ENCODE results near the gene GNL1. TPM values are rescaled to one million over a fixed set of nuclear protein-coding genes. Genes with fewer than 3 reads are reported as not detected.
A peak's percentile ranks its signal among the peaks of the same experiment; 100 is the strongest.
"Not testable (repeated sequence)": the region's sequence is repeated elsewhere in the genome, so short reads cannot be mapped to it uniquely, and the experiment has no call there.

The GNL1 gene, protein sequence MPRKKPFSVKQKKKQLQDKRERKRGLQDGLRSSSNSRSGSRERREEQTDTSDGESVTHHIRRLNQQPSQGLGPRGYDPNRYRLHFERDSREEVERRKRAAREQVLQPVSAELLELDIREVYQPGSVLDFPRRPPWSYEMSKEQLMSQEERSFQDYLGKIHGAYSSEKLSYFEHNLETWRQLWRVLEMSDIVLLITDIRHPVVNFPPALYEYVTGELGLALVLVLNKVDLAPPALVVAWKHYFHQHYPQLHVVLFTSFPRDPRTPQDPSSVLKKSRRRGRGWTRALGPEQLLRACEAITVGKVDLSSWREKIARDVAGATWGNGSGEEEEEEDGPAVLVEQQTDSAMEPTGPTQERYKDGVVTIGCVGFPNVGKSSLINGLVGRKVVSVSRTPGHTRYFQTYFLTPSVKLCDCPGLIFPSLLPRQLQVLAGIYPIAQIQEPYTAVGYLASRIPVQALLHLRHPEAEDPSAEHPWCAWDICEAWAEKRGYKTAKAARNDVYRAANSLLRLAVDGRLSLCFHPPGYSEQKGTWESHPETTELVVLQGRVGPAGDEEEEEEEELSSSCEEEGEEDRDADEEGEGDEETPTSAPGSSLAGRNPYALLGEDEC
- 35.4 and 41.1 TPM in 2 replicates for total RNA-seq (2012; rRNA removed)

DNA sequence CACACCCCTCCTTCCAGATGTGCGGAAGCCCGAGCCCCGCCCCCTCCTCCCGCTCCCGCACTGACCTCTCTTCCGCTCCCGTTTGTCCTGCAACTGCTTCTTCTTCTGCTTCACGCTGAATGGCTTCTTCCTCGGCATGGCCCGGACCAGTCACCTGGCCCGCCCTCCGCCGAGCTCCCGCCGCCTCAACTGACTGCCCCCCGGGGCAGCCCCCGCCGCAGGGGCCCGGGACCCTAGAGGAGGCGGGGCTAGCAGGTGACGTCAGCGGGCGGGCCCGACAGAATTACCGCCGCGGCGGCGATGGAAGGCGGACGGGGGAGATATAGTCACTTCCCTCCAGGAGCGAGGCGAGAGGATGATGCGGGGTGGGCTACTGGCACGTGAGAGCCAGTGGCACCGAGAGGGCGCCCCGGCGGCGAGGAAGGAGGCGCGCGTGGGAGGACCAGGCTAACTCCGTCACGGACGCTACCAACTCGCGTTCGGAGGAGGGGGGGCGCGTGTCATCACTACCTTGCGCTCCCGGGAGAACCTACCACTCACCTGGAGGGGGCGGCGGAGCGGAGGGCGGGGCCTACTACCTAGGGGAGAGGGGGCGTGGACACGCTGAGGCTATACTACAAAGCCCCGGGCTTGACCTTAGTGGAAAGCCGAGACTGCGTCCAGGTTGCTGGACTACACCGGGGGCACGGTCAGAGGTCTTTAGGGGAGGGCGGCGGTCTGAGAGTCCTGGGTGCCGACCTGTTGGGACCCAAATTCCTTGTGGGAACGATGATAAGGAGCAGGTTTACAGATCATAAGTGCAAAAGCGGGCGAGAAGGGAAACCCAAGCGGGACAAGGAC, at the start of gene GNL1:
Gene GNL1, minus strand, starts transcription at position 424 of the 840 bp plus-strand sequence. Its CDS starts 286 bp downstream, at position 138.
- Histone ChIP-seq H3K9me3 (replicated peaks; ENCODE audit: low read length) (no peaks in the 10 kb centered on the region), H3K27me3 (ENCODE audit: control insufficient read depth, insufficient read depth, low read length) (no peaks in the 10 kb centered on the region), H3K4me2 (ENCODE audit: low read length) (peak within 1 kb of the TSS; percentile 100), H3K36me3 (ENCODE audit: insufficient read depth, low read length) (peaks cover 30% of the 10 kb centered on the region), H3K4me3 (ENCODE audit: low read length) (peak within 1 kb of the TSS; percentile 95), H3K4me1 (ENCODE audit: control insufficient read depth, insufficient read depth, low read length) (peaks cover 17% of the 10 kb centered on the region), H3K9ac (ENCODE audit: low read depth, low read length) (peak within 1 kb of the TSS; percentile 93)

DNA sequence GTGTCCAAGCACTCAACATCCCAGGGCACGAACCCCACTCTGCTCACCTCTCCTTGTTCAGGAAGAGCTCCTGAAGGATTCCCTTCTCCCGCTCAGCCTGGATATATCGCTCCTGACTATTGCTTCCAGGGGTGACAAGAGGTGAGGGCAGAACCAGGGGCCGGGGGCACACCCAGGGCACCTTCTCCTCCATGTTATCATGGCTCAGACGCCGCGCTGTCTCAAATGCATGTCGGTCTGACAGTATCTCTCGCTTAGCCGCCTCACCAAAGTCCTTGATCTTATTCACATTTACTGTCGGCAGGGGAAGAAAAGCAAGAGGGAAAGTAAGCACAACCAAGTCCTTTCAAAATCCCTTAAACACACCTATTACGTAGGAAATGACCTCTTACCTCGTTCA, 47.7 kb upstream of the GNL1 start:
- Histone ChIP-seq H3K36me3 (ENCODE audit: insufficient read depth, low read length) (peaks cover 88% of the 10 kb centered on the region), H3K9me3 (replicated peaks; ENCODE audit: low read length) (no peaks in the 10 kb centered on the region), H3K4me2 (ENCODE audit: low read length) (no peak overlapping the region)

DNA sequence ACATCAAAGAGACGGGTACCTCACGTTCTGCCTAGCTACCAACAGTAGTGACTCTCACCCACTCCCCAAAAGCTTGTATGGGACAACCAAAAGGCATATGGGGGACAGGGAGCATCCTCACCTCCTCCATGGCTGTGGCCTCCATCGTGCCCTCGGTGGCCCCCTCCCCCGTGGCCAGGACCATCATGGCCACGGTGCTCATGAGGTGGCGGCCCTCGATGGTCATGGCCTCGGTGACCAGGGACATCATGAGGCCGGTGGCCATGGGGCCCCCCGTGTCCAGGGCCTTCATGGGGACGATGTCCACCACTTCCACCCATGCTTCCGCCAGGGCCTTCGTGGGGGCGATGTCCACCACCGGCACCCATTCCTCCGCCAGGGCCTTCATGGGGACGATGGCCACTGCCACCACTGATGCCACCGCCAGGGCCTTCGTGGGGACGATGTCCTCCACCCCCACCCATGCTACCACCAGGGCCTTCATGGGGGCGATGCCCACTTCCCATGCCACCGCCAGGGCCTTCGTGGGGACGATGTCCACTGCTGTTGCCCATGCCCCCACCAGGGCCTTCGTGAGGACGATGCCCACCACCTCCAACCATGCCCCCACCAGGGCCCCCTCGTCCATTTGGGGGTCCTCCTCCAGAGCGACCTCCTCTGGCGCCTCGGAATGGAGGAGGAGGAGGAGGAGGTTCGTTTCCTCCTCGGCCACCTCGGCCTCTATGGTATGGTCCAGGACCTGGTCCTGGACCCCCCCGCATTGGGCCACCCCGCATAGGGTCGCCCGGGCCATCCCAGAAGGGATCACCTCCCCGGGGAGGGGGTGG, 45.7 kb upstream of the GNL1 start:
- Histone ChIP-seq H3K4me2 (ENCODE audit: low read length) (no peak overlapping the region), H3K27me3 (ENCODE audit: control insufficient read depth, insufficient read depth, low read length) (no peaks in the 10 kb centered on the region), H3K4me1 (ENCODE audit: control insufficient read depth, insufficient read depth, low read length) (no peaks in the 10 kb centered on the region), H3K9ac (ENCODE audit: low read depth, low read length) (no peak overlapping the region), H3K9me3 (replicated peaks; ENCODE audit: low read length) (no peaks in the 10 kb centered on the region), H3K4me3 (ENCODE audit: low read length) (no peak overlapping the region), H3K36me3 (ENCODE audit: insufficient read depth, low read length) (peaks cover 72% of the 10 kb centered on the region)

More for the DNA sequence above, 47.7 kb upstream of the GNL1 start:
- no peak overlapping the region for H3K4me3 ChIP-seq (ENCODE audit: low read length)
- H3K27me3 ChIP-seq (ENCODE audit: control insufficient read depth, insufficient read depth, low read length) = no peaks in the 10 kb centered on the region
- no peak overlapping the region for H3K9ac ChIP-seq (ENCODE audit: low read depth, low read length)
- no peaks in the 10 kb centered on the region for H3K4me1 ChIP-seq (ENCODE audit: control insufficient read depth, insufficient read depth, low read length)

DNA sequence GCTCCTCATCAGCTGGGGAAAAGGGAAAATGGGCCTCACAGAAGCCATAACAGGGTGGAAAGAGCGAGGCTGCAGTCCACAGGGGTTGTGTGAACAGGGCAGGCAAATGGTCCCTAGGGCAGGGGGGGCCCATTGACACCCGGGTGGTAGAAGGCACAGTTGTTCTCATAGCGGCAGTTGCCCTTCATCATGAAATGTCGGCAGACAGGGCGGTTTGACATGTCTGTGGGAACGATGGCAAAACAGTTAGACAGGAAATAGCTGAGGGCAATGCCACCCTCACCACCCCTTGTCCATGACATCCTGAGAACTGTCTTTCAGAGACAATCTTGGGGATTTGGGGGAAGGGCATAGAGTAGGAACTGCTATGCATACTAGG, 45.1 kb upstream of the GNL1 start:
- Histone ChIP-seq H3K4me1 (ENCODE audit: control insufficient read depth, insufficient read depth, low read length) (no peaks in the 10 kb centered on the region), H3K4me2 (ENCODE audit: low read length) (no peak overlapping the region), H3K9ac (ENCODE audit: low read depth, low read length) (no peak overlapping the region), H3K36me3 (ENCODE audit: insufficient read depth, low read length) (peaks cover 66% of the 10 kb centered on the region), H3K9me3 (replicated peaks; ENCODE audit: low read length) (no peaks in the 10 kb centered on the region), H3K4me3 (ENCODE audit: low read length) (no peak overlapping the region), H3K27me3 (ENCODE audit: control insufficient read depth, insufficient read depth, low read length) (no peaks in the 10 kb centered on the region)

DNA sequence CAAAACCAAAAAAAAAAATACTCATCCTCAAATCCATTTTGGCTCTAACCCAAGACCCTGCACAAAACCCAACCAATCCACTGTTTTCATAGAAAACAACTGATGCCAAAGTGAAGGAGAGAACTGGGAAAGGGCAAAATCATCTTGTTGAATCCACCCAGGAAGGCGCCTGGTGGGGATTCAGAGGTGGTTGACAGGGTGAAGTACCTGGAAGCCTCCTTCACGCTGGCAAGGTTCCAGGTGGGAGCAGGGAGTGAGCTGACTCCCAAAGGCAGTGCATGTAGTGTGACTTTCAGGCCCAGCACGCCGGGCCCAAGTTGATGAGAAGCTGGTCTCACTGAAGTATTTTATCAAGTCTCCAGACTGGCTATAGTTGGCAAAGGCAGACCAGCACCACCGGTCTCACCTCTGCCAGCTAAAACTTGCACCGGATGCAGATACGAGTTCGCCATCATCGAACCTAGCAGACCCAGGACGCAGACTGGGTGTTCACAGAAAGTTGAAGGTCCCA, 44.2 kb upstream of the GNL1 start:
- H3K9ac ChIP-seq (ENCODE audit: low read depth, low read length) = no peak overlapping the region
- no peak overlapping the region for H3K4me2 ChIP-seq (ENCODE audit: low read length)
- no peak overlapping the region for H3K4me3 ChIP-seq (ENCODE audit: low read length)
- H3K27me3 ChIP-seq (ENCODE audit: control insufficient read depth, insufficient read depth, low read length) = no peaks in the 10 kb centered on the region
- H3K4me1 ChIP-seq (ENCODE audit: control insufficient read depth, insufficient read depth, low read length) = no peaks in the 10 kb centered on the region
- peaks cover 58% of the 10 kb centered on the region for H3K36me3 ChIP-seq (ENCODE audit: insufficient read depth, low read length)
- H3K9me3 ChIP-seq (replicated peaks; ENCODE audit: low read length) = no peaks in the 10 kb centered on the region

DNA sequence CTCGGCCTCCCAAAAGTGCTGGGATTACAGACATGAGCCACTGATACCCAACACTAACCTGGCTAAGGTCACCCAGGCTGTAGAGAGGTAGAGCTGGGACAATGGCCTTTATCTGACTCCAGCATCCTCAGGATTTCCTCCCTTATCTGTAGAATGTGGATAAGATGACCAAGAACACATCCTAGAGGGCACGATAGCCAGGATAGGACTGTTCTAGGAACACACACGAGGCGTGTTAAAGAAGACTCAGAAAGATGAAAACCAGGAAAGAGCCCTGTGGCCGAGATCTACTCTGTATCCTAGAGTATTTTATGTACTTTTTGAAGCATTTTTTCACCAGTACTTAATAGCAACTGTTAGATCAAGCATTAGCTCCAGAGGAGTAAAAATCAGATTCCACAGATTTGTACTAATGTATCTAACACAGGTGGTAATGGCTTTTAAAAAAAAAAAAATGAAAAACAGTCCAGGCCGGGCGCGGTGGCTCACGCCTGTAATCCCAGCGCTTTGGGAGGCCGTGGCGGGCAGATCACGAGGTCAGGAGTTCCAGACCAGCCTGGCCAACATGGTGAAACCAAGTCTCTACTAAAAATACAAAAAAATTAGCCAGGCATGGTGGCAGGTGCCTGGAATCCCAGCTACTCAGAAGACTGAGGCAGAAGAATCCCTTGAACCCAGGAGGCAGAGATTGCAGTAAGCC, 43.5 kb upstream of the GNL1 start:
- no peak overlapping the region for H3K9ac ChIP-seq (ENCODE audit: low read depth, low read length)

DNA sequence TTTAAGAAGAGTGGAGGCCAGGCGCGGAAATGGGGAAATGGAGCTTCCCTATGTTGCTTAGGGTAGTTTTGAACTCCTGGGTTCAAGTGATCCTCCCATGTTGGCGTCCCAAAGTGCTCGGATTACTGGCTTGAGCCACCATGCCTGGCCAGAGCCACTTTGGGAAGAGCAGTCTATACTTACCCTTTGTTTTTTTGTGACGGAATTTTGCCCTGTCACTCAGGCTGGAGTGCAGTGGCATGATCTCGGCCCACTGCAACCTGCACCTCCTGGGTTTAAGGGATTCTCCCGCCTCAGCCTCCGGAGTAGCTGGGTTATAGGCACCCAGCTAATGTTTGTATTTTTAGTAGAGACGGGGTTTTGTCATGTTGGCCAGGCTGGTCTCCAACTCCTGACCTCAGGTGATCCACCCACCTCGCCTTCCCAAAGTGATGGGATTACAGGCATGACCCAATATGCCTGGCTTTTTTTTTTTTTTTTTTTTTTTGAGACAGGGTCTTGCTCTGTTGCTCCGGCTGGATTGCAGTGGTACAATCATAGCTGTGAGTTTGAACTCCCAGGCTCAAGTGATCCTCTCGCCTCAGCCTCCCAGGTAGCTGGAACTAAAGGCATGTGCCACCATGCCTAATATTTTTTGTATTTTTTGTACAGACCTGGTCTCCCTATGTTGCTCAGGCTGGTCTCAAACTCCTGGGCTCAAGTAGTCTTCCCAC, 42.8 kb upstream of the GNL1 start:
- Histone ChIP-seq H3K4me2 (ENCODE audit: low read length) (no peak overlapping the region), H3K9me3 (replicated peaks; ENCODE audit: low read length) (no peaks in the 10 kb centered on the region), H3K9ac (ENCODE audit: low read depth, low read length) (no peak overlapping the region), H3K4me3 (ENCODE audit: low read length) (no peak overlapping the region), H3K36me3 (ENCODE audit: insufficient read depth, low read length) (peaks cover 51% of the 10 kb centered on the region), H3K4me1 (ENCODE audit: control insufficient read depth, insufficient read depth, low read length) (no peaks in the 10 kb centered on the region), H3K27me3 (ENCODE audit: control insufficient read depth, insufficient read depth, low read length) (no peaks in the 10 kb centered on the region)

More for the DNA sequence above, 43.5 kb upstream of the GNL1 start:
- Histone ChIP-seq H3K9me3 (replicated peaks; ENCODE audit: low read length) (no peaks in the 10 kb centered on the region), H3K4me3 (ENCODE audit: low read length) (no peak overlapping the region), H3K27me3 (ENCODE audit: control insufficient read depth, insufficient read depth, low read length) (no peaks in the 10 kb centered on the region), H3K4me2 (ENCODE audit: low read length) (no peak overlapping the region), H3K36me3 (ENCODE audit: insufficient read depth, low read length) (peaks cover 54% of the 10 kb centered on the region), H3K4me1 (ENCODE audit: control insufficient read depth, insufficient read depth, low read length) (no peaks in the 10 kb centered on the region)

DNA sequence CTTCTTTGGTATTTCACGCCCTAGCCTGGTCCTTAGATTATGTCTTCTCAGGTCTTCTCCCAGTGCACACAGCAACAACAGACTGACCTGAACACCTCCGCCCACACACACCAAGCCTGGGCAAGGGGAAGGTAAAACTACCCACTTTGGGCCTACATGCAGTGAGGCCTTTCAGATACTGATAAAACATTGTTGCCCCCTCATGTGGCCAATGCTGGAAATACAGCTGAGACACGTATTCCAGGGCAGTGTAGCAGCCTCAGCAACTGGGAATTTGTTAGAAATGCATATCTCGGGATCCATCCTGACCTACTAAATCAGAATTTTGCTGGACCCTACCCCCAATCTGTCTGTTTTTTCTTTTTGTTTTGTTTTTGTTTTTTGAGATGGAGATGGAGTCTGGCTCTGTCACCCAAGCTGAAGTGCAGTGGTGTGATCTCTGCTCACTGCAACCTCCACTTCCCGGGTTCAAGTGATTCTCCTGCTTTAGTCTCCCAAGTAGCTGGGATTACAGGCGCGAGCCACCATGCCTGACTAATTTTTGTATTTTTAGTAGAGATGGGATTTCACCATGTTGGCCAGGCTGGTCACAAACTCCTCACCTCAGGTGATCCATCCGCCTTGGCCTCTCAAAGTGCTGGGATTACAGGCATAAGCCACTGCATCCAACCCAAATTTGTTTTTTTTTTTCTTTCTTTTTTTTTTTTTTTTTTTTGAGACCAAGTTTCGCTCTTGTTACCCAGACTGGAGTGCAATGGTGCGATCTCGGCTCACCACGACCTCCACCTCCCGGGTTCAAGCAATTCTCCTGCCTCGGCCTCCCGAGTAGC, 41.2 kb upstream of the GNL1 start:
- peaks cover 37% of the 10 kb centered on the region for H3K36me3 ChIP-seq (ENCODE audit: insufficient read depth, low read length)
- not testable (repeated sequence) for H3K27me3 ChIP-seq (ENCODE audit: control insufficient read depth, insufficient read depth, low read length); H3K9me3 ChIP-seq (replicated peaks; ENCODE audit: low read length); H3K4me1 ChIP-seq (ENCODE audit: control insufficient read depth, insufficient read depth, low read length); H3K9ac ChIP-seq (ENCODE audit: low read depth, low read length); H3K4me2 ChIP-seq (ENCODE audit: low read length); H3K4me3 ChIP-seq (ENCODE audit: low read length)

DNA sequence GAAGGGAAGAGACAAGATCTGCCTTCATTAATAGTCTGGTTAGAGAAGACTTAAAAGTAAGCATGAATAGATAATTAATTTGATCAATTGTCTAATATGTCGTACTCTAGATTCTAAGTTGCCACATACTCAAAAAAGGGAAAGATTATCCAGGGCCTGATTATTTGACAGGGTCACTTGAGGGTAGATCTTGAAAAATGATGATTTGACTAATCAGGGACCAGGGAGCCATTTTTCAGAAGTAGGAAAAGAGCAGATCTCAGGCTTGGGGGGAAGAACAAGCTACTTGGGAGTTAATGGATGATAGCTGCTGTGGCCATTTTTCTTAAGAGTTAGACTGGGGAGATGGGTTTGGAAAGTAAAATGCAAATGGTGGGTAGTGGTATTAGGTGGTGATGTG, 36.0 kb upstream of the GNL1 start:
- Histone ChIP-seq H3K9me3 (replicated peaks; ENCODE audit: low read length) (no peaks in the 10 kb centered on the region), H3K9ac (ENCODE audit: low read depth, low read length) (no peak overlapping the region), H3K27me3 (ENCODE audit: control insufficient read depth, insufficient read depth, low read length) (no peaks in the 10 kb centered on the region), H3K4me2 (ENCODE audit: low read length) (no peak overlapping the region), H3K36me3 (ENCODE audit: insufficient read depth, low read length) (peaks cover 44% of the 10 kb centered on the region), H3K4me1 (ENCODE audit: control insufficient read depth, insufficient read depth, low read length) (peaks cover 19% of the 10 kb centered on the region), H3K4me3 (ENCODE audit: low read length) (no peak overlapping the region)
